ENCODE results near the gene CDYL. TPM values are rescaled to one million over a fixed set of nuclear protein-coding genes. Genes with fewer than 3 reads are reported as not detected.
A peak's percentile ranks its signal among the peaks of the same experiment; 100 is the strongest.

CDYL gene
- polyA plus RNA-seq, 1 of the 3 experiments (the other 2 are of a cell fraction), result 13.3 TPM

- ChIA-PET POLR2A (no interaction called here), CTCF (interaction anchor here (0.6 kb wide), 1 partner anchor 1447 kb away, joined by 3 read pairs; no protein-coding TSS in a partner anchor)
- no peak for DNase-seq
- no peaks in the 10 kb centered on the region for H3K9me2 ChIP-seq
- H4K20me1 ChIP-seq (ENCODE audit: insufficient read depth), result no peaks in the 10 kb centered on the region
- H3K9me3 ChIP-seq, result no peaks in the 10 kb centered on the region
- no peak overlapping the region for H3K4me3 ChIP-seq (ENCODE audit: low read depth in 2 of 2, low read length in 1 of 2)
- H3K4me2 ChIP-seq, result 0 out of 2 replicates have a peak overlapping the region, but pooled peaks have one; percentile 4
- no peaks in the 10 kb centered on the region for H3F3A ChIP-seq (replicated peaks; ENCODE audit: insufficient read depth)
- no peaks in the 10 kb centered on the region for H3K79me2 ChIP-seq (ENCODE audit: insufficient read depth)
- WGBS (ENCODE audit: low lambda C conversion rate), result 22% methylated on average over 8 of the region's 8 CpGs
- no peaks in the 10 kb centered on the region; the same call in 1 of the 2 replicates for H3K27me3 ChIP-seq (ENCODE audit: insufficient read depth)
- no peaks in the 10 kb centered on the region for H3K36me3 ChIP-seq (replicated peaks in 1 of 2; ENCODE audit: control insufficient read depth in 1 of 2, insufficient read depth in 2 of 2, low read length in 1 of 2)
- peaks cover 0 to 2% of the 10 kb centered on the region in 2 experiments; a peak in 1 of 4 replicates for H3K4me1 ChIP-seq (ENCODE audit: control insufficient read depth in 1 of 2, insufficient read depth in 2 of 2, low read depth in 1 of 2, low read length in 1 of 2)
- no peak overlapping the region for H2AFZ ChIP-seq (ENCODE audit: low read depth)
- TF ChIP-seq RAD21 (IDR thresholded peaks at IDR 0.05; ENCODE audit: low read length) (no peak), SIN3A (IDR thresholded peaks at IDR 0.05; ENCODE audit: borderline replicate concordance, low read depth, low read length) (no peak), POLR2AphosphoS5 (IDR thresholded peaks at IDR 0.05; ENCODE audit: low read depth, low read length) (no peak)
- H3K27ac ChIP-seq (ENCODE audit: low read depth in 2 of 2, low read length in 1 of 2), result no peak overlapping the region
- H3K9ac ChIP-seq, result no peak overlapping the region
Observed at GRCh38 chr6:4727671-4728435, 48.4 kb upstream of the CDYL start.

- Histone ChIP-seq H3K9ac (no peak overlapping the region), H3K9me2 (no peaks in the 10 kb centered on the region), H4K20me1 (ENCODE audit: insufficient read depth) (no peaks in the 10 kb centered on the region), H3K36me3 (replicated peaks in 1 of 2; ENCODE audit: control insufficient read depth in 1 of 2, insufficient read depth in 2 of 2, low read length in 1 of 2) (no peaks in the 10 kb centered on the region), H3K9me3 (no peaks in the 10 kb centered on the region), H3K4me3 (ENCODE audit: low read depth in 2 of 2, low read length in 1 of 2) (no peak overlapping the region), H3K79me2 (ENCODE audit: insufficient read depth) (no peaks in the 10 kb centered on the region), H2AFZ (ENCODE audit: low read depth) (no peak overlapping the region), H3K4me2 (no peak overlapping the region), H3K27ac (ENCODE audit: low read depth in 2 of 2, low read length in 1 of 2) (no peak overlapping the region), H3F3A (replicated peaks; ENCODE audit: insufficient read depth) (peaks cover 5% of the 10 kb centered on the region), H3K27me3 (ENCODE audit: insufficient read depth) (no peaks in the 10 kb centered on the region; the same call in 1 of the 2 replicates), H3K4me1 (ENCODE audit: control insufficient read depth in 1 of 2, insufficient read depth in 2 of 2, low read depth in 1 of 2, low read length in 1 of 2) (peaks cover under 1 to 5% of the 10 kb centered on the region in 2 experiments; a peak in 1 of 4 replicates)
- ChIA-PET POLR2A (no interaction called here), CTCF (interaction anchor here (0.6 kb wide), 1 partner anchor 1446 kb away, joined by 3 read pairs; no protein-coding TSS in a partner anchor)
- no peak for DNase-seq
- WGBS (ENCODE audit: low lambda C conversion rate), result 52% methylated on average over 4 of the region's 4 CpGs
- no peak for TF ChIP-seq RCOR1 (IDR thresholded peaks at IDR 0.05; ENCODE audit: low read length)
- TF ChIP-seq FOSL2 (IDR thresholded peaks at IDR 0.05; ENCODE audit: borderline replicate concordance, low read depth), result no peak
- no peak for TF ChIP-seq ZBTB33 (IDR thresholded peaks at IDR 0.05; ENCODE audit: borderline replicate concordance, low read depth)
- no peak for TF ChIP-seq PBX3 (IDR thresholded peaks at IDR 0.05)
- no peak for TF ChIP-seq RXRA (IDR thresholded peaks at IDR 0.05; ENCODE audit: borderline replicate concordance, low read depth)
- no peak for TF ChIP-seq GABPA (IDR thresholded peaks at IDR 0.05; ENCODE audit: low read depth)
- TF ChIP-seq CHD2 (IDR thresholded peaks at IDR 0.05; ENCODE audit: low read length, partially characterized antibody), result no peak
- TF ChIP-seq YY1 (IDR thresholded peaks at IDR 0.05; ENCODE audit: low read depth), result no peak
- no peak for TF ChIP-seq FOXJ3 (CRISPR knock-in tag; IDR thresholded peaks at IDR 0.05)
- no peak for TF ChIP-seq GATA2 (CRISPR knock-in tag; IDR thresholded peaks at IDR 0.05)
- TF ChIP-seq, protein P1, sequence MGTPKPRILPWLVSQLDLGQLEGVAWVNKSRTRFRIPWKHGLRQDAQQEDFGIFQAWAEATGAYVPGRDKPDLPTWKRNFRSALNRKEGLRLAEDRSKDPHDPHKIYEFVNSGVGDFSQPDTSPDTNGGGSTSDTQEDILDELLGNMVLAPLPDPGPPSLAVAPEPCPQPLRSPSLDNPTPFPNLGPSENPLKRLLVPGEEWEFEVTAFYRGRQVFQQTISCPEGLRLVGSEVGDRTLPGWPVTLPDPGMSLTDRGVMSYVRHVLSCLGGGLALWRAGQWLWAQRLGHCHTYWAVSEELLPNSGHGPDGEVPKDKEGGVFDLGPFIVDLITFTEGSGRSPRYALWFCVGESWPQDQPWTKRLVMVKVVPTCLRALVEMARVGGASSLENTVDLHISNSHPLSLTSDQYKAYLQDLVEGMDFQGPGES (IDR thresholded peaks at IDR 0.05; ENCODE audit: low read depth, low read length), result no peak
Observed at GRCh38 chr6:4728436-4728769, 47.8 kb upstream of the CDYL start.
